Endothelial cell of umbilical vein (primary cell): ENCODE data around the gene PIM3. TPM values are rescaled to one million over a fixed set of nuclear protein-coding genes. Genes with fewer than 3 reads are reported as not detected.

ENCODE experiments used
- BruUV-seq: library from RNA; stranded (reverse); fragments of 400-500 nt; replicated peaks from 2 replicates; lab custom pipeline; 2021; lab: Mats Ljungman, UMichigan
- CTCF ChIA-PET: fragments of 300-600, 350-600 bp; sonication (Branson Sonifier 250); formaldehyde crosslinking; loops from one replicate; lab custom pipeline; 2021; ENCODE audit warnings: antibody characterized with exemption, inconsistent platforms; lab: Charles Lee
- POLR2A ChIA-PET: fragments of 300-600, 350-600 bp; sonication (Branson Sonifier 250); formaldehyde crosslinking; loops from one replicate; lab custom pipeline; 2021; ENCODE audit warnings: antibody characterized with exemption, inconsistent platforms; lab: Charles Lee
- DNase-seq: peaks from one replicate; pipeline ENCODE4 v3.0.0-alpha.2; 2011; ENCODE audit warnings: low read depth, low spot score
- FAIRE-seq: peaks from 2 replicates; lab custom pipeline; 2011; peaks lifted over from hg19 to GRCh38; lab: Jason Lieb, UNC
- H2AFZ ChIP-seq: 2 replicates; pipeline ENCODE4 v1.6.0; 2012; ENCODE audit warnings: low read depth, low read length, control low read depth, inconsistent platforms
- H3K27ac ChIP-seq: 2 replicates; pipeline ENCODE4 v1.5.1; 2011; ENCODE audit warnings: low read depth, mild to moderate bottlenecking, control low read depth, low read length, moderate library complexity; ENCODE audit not compliant: insufficient read depth
- H3K27me3 ChIP-seq, 2 experiments: 2 replicates each; pipeline versions ENCODE4 v1.6.0 to v1.6.1; 2011; ENCODE audit warnings: low read length in 2 of 2, mixed read lengths in 1 of 2; ENCODE audit not compliant: control insufficient read depth in 2 of 2, insufficient read depth in 2 of 2
- H3K36me3 ChIP-seq, 2 experiments: 2 replicates in 1 of 2; 3 replicates in 1 of 2; pipeline ENCODE4 v1.5.1; 2011; ENCODE audit warnings: low read length in 2 of 2, mild to moderate bottlenecking in 1 of 2, moderate library complexity in 1 of 2; ENCODE audit not compliant: control insufficient read depth in 2 of 2, insufficient read depth in 2 of 2; ENCODE audit errors: extremely low read depth in 1 of 2
- H3K4me1 ChIP-seq: 3 replicates; pipeline ENCODE4 v1.5.1; 2011; ENCODE audit warnings: mild to moderate bottlenecking, low read length; ENCODE audit not compliant: control insufficient read depth, insufficient read depth; ENCODE audit errors: extremely low read depth
- H3K4me2 ChIP-seq: 2 replicates; pipeline ENCODE4 v1.6.1; 2011; ENCODE audit warnings: low read length, control low read depth, mixed read lengths; ENCODE audit not compliant: insufficient read depth
- H3K4me3 ChIP-seq, 3 experiments: fragments of 200-600 bp in 1 of 3; sonication (generic), shearing (Covaris generic) in 1 of 3; replicated peaks in 1 of 3; 2 replicates each; pipeline ENCODE4 v1.5.1; 2011 to 2016; ENCODE audit warnings: control low read depth in 3 of 3, low read length in 3 of 3, mild to moderate bottlenecking in 2 of 3, inconsistent platforms in 1 of 3, low read depth in 1 of 3, moderate library complexity in 1 of 3; ENCODE audit not compliant: insufficient read depth in 1 of 3
- H3K79me2 ChIP-seq: 2 replicates; pipeline ENCODE4 v1.6.0; 2012; ENCODE audit warnings: low read length, inconsistent platforms; ENCODE audit not compliant: control insufficient read depth, insufficient read depth
- H3K9ac ChIP-seq: replicated peaks from 2 replicates; pipeline ENCODE3; 2011; ENCODE audit warnings: low read length, control low read depth; ENCODE audit not compliant: insufficient read depth; ENCODE audit errors: extremely low read depth
- H3K9me1 ChIP-seq: replicated peaks from 3 replicates; pipeline ENCODE4 v1.6.0; 2011; ENCODE audit warnings: mild to moderate bottlenecking, low read length; ENCODE audit not compliant: control insufficient read depth, insufficient read depth; ENCODE audit errors: extremely low read depth
- H3K9me3 ChIP-seq: replicated peaks from 2 replicates; pipeline ENCODE4 v1.5.1; 2012; ENCODE audit warnings: low read length, inconsistent platforms; ENCODE audit not compliant: control insufficient read depth, insufficient read depth
- H4K20me1 ChIP-seq: replicated peaks from 2 replicates; pipeline ENCODE3; 2011; ENCODE audit warnings: mild to moderate bottlenecking, low read length; ENCODE audit not compliant: control insufficient read depth, insufficient read depth; ENCODE audit errors: extremely low read depth
- CTCF ChIP-seq, 2 donors: IDR thresholded peaks; 1 replicate in 1 of 2; 2 replicates in 1 of 2; pipeline ENCODE4 v1.5.1; 2011; ENCODE audit warnings: low read length in 2 of 2, mild to moderate bottlenecking in 2 of 2, moderate library complexity in 2 of 2, control low read depth in 1 of 2, inconsistent platforms in 1 of 2, low read depth in 1 of 2; ENCODE audit not compliant: insufficient read depth in 1 of 2; ENCODE audit errors: extremely low read depth in 1 of 2
- EZH2 ChIP-seq: IDR thresholded peaks from 2 replicates; pipeline ENCODE4 v1.6.1; 2012; ENCODE audit warnings: borderline replicate concordance, low read depth, mild to moderate bottlenecking, moderate library complexity, low read length, inconsistent platforms; ENCODE audit not compliant: severe bottlenecking
- FOS ChIP-seq: IDR thresholded peaks from 2 replicates; pipeline ENCODE4 v1.6.1; 2011; ENCODE audit warnings: mild to moderate bottlenecking, low read length, moderate library complexity, borderline replicate concordance; ENCODE audit not compliant: insufficient read depth
- GATA2 ChIP-seq: IDR thresholded peaks from 2 replicates; pipeline ENCODE4 v1.7.0; 2011; ENCODE audit warnings: low read depth, mild to moderate bottlenecking, moderate library complexity, mixed read lengths, low read length; ENCODE audit not compliant: insufficient read length, insufficient read depth
- JUN ChIP-seq: IDR thresholded peaks from 2 replicates; pipeline ENCODE4 v1.6.1; 2011; ENCODE audit warnings: borderline replicate concordance, low read depth; ENCODE audit not compliant: insufficient read length, insufficient read depth
- MAX ChIP-seq: IDR thresholded peaks from 2 replicates; pipeline ENCODE4 v1.6.1; 2011; ENCODE audit not compliant: insufficient read depth, insufficient read length
- MYC ChIP-seq: IDR thresholded peaks from one replicate; pipeline ENCODE4 v1.6.1; 2011; ENCODE audit warnings: mild to moderate bottlenecking, low read depth, low read length
- POLR2A ChIP-seq: IDR thresholded peaks from 2 replicates; pipeline ENCODE4 v1.6.1; 2012; ENCODE audit warnings: low read depth, mild to moderate bottlenecking, control low read depth, low read length
- POLR2AphosphoS5 ChIP-seq: IDR thresholded peaks from 2 replicates; pipeline ENCODE4 v1.6.1; 2012; ENCODE audit warnings: low read depth, mild to moderate bottlenecking, control low read depth, low read length, moderate library complexity; ENCODE audit not compliant: insufficient read depth
- dilution Hi-C: fragments of 300-500 bp; cut with MboI; formaldehyde crosslinking; loops from one replicate; pipeline ENCODE4 v1.15.0; 2019; ENCODE audit warnings: low sequenced_read_pairs; ENCODE audit not compliant: extremely low pct_ligation_motif_present
- intact Hi-C: fragments of 100-400 bp; cut with micrococcal nuclease; formaldehyde crosslinking; loops from one replicate; pipeline ENCODE4 v1.10.0; 2022
- polyA plus RNA-seq, 4 experiments: library from polyadenylated mRNA; depleted of rRNA in 3 of 4; stranded (reverse) in 3 of 4; unstranded in 1 of 4; fragments of >200 nt; gene quantifications; 2 replicates each; pipeline versions ENCODE4 v1.2.1 to v1.2.3, GENCODE V29; 2011 to 2012; ENCODE audit warnings: missing spikeins in 1 of 4
- total RNA-seq: library from RNA; stranded (reverse); gene quantifications from 2 replicates; pipeline ENCODE4 v1.2.3, GENCODE V29; 2021

PIM3 gene
- total and polyA plus RNA-seq, 2 donors (not counting 3 experiments of a cell fraction or from before 2014, with no cell fraction given), result 131 to 185 TPM

DNA sequence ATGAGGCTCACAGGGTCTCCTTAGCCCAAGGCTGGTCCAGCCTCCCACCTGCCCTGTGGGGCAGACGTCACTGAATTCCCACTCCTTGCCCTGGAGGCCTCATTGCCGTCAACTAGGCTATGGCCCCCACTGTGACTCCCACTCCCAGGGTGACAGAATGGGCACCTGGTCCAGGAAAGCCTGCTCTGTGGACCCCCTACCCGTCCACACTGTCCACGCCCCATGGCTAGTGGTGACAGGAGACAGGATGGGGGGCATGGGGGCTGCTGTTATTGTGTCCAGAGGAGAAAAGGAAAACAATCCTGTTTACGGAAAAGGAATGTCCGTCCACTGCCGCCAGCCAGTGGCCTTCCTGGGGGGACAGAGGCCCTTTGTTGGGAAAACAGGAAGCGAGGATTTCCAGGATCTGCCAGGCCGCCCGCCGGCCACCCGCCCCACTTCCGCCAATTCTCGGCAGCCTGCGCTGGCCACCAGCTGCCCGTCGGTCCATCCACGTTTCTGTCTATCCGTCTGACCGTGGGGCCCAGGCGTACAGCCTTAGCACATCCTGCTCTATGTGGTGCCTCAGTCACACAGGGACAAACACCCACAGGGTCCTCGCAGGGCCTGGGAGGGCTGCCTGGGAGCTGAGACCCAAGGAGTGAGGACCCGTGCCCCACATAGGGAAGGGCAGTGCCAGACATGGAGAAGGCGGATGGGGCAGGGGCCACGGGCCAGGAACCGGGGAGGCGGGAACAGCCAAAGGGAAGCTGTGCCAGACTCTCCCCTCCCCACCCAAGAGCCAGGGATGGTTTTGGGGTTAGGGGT is 22.6 kb upstream of the PIM3 start:
- ChIA-PET POLR2A (interaction anchor here (0.6 to 1.2 kb wide), 6 partner anchors 12 to 29 kb away, joined by 3 to 4 read pairs (median 4); partner anchors contain the start of gene PIM3), CTCF (interaction anchor here (1.2 to 4.3 kb wide), 4 partner anchors 22 to 93 kb away, joined by 3 to 34 read pairs (median 4); no protein-coding TSS in a partner anchor)
- dilution Hi-C loops (no loop called here), intact Hi-C loops (no loop called here)
- Histone ChIP-seq H3K4me1 (peaks cover 50% of the 10 kb centered on the region), H3K36me3 (no peaks in the 10 kb centered on the region), H4K20me1 (no peaks in the 10 kb centered on the region), H3K4me2 (no peak overlapping the region), H3K27me3 (no peaks in the 10 kb centered on the region), H3K4me3 (no peak overlapping the region), H3K9me3 (no peaks in the 10 kb centered on the region), H3K9me1 (no peaks in the 10 kb centered on the region), H2AFZ (peak overlapping the region; percentile 10), H3K9ac (peak overlapping the region; percentile 59), H3K79me2 (no peaks in the 10 kb centered on the region), H3K27ac (peak overlapping the region; percentile 85)
- no TSS peak for BruUV-seq
- FAIRE-seq (peak; percentile 100), DNase-seq (peak; percentile 89)
- TF ChIP-seq MYC (peak; percentile 81), POLR2AphosphoS5 (peak; percentile 95), EZH2 (no peak), JUN (no peak), MAX (no peak), GATA2 (no peak), CTCF (IDR thresholded peaks at IDR 0.05; ENCODE audit: extremely low read depth in 1 of 2, insufficient read depth in 1 of 2, low read depth in 1 of 2, low read length in 2 of 2) (no peak), POLR2A (peak; percentile 68), FOS (peak; percentile 33)
